ENCODE data around the gene EMC9.

Gene EMC9

GRCh38 chr14:24116128-24116814 is 25.1 kb downstream of the EMC9 start:
- Histone ChIP-seq H3K4me2 (ENCODE audit: insufficient read depth, low read length) (peak overlapping the region; percentile 93), H4K20me1 (ENCODE audit: insufficient read depth, low read length) (no peaks in the 10 kb centered on the region), H3K27ac (ENCODE audit: low read length) (no peak overlapping the region; the same call in 1 of the 2 replicates), H3K9me3 (ENCODE audit: insufficient read depth, low read length, severe bottlenecking) (no peaks in the 10 kb centered on the region), H3K27me3 (ENCODE audit: insufficient read depth, low read length, poor library complexity) (no peaks in the 10 kb centered on the region), H3K36me3 (ENCODE audit: insufficient read depth, low read length) (peaks cover 46% of the 10 kb centered on the region), H3K79me2 (ENCODE audit: insufficient read depth, low read length) (peaks cover 22% of the 10 kb centered on the region), H2AFZ (ENCODE audit: low read depth, low read length) (no peak overlapping the region), H3K4me1 (ENCODE audit: insufficient read depth, low read length) (peaks cover 23% of the 10 kb centered on the region), H3K4me3 (ENCODE audit: low read depth in 1 of 2, low read length in 2 of 2) (peak overlapping the region in 1 of 2 experiments; percentile 63; a peak in 3 of 4 replicates), H3K9ac (ENCODE audit: low read depth, low read length) (peak overlapping the region; percentile 76)
- no peak for DNase-seq
- TF ChIP-seq EZH2 (IDR thresholded peaks at IDR 0.05; ENCODE audit: borderline replicate concordance, low read depth, low read length, severe bottlenecking) (no peak), CTCF (IDR thresholded peaks at IDR 0.05; ENCODE audit: borderline replicate concordance, extremely low read depth, low read length, poor library complexity, severe bottlenecking) (no peak)
- ATAC-seq (ENCODE audit: insufficient read depth, low read depth), result no peak

- H4K20me1 ChIP-seq (ENCODE audit: insufficient read depth, low read length), result no peaks in the 10 kb centered on the region
- peak overlapping the region; percentile 76 for H3K9ac ChIP-seq (ENCODE audit: low read depth, low read length)
- peak overlapping the region; percentile 100 for H3K27ac ChIP-seq (ENCODE audit: low read length)
- no peak for TF ChIP-seq CTCF (IDR thresholded peaks at IDR 0.05; ENCODE audit: borderline replicate concordance, extremely low read depth, low read length, poor library complexity, severe bottlenecking)
- no peak for TF ChIP-seq EZH2 (IDR thresholded peaks at IDR 0.05; ENCODE audit: borderline replicate concordance, low read depth, low read length, severe bottlenecking)
- peak overlapping the region; percentile 28 to 63 for H3K4me3 ChIP-seq (ENCODE audit: low read depth in 1 of 2, low read length in 2 of 2)
- peaks cover 22% of the 10 kb centered on the region for H3K79me2 ChIP-seq (ENCODE audit: insufficient read depth, low read length)
- H3K4me1 ChIP-seq (ENCODE audit: insufficient read depth, low read length), result peaks cover 23% of the 10 kb centered on the region
- no peaks in the 10 kb centered on the region for H3K27me3 ChIP-seq (ENCODE audit: insufficient read depth, low read length, poor library complexity)
- ATAC-seq (ENCODE audit: insufficient read depth, low read depth), result no peak
- peak overlapping the region; percentile 93 for H3K4me2 ChIP-seq (ENCODE audit: insufficient read depth, low read length)
- peak overlapping the region; percentile 85 for H2AFZ ChIP-seq (ENCODE audit: low read depth, low read length)
- no peak for DNase-seq
- H3K36me3 ChIP-seq (ENCODE audit: insufficient read depth, low read length), result peaks cover 39% of the 10 kb centered on the region
- H3K9me3 ChIP-seq (ENCODE audit: insufficient read depth, low read length, severe bottlenecking), result no peaks in the 10 kb centered on the region
Observed at GRCh38 chr14:24115422-24116127, 25.8 kb downstream of the EMC9 start.

- peaks cover 36% of the 10 kb centered on the region for H3K36me3 ChIP-seq (ENCODE audit: insufficient read depth, low read length)
- no peaks in the 10 kb centered on the region for H3K9me3 ChIP-seq (ENCODE audit: insufficient read depth, low read length, severe bottlenecking)
- H3K4me3 ChIP-seq (ENCODE audit: low read depth in 1 of 2, low read length in 2 of 2), result peak within 1 kb of the TSS; percentile 28 to 63
- no peaks in the 10 kb centered on the region for H4K20me1 ChIP-seq (ENCODE audit: insufficient read depth, low read length)
- TF ChIP-seq CTCF (IDR thresholded peaks at IDR 0.05; ENCODE audit: borderline replicate concordance, extremely low read depth, low read length, poor library complexity, severe bottlenecking), result no peak
- no peak for TF ChIP-seq EZH2 (IDR thresholded peaks at IDR 0.05; ENCODE audit: borderline replicate concordance, low read depth, low read length, severe bottlenecking)
- peak within 1 kb of the TSS; percentile 100 for H3K27ac ChIP-seq (ENCODE audit: low read length)
- H3K4me1 ChIP-seq (ENCODE audit: insufficient read depth, low read length), result peaks cover 23% of the 10 kb centered on the region
- H2AFZ ChIP-seq (ENCODE audit: low read depth, low read length), result peak within 1 kb of the TSS; percentile 98
- no peaks in the 10 kb centered on the region for H3K27me3 ChIP-seq (ENCODE audit: insufficient read depth, low read length, poor library complexity)
- peak within 1 kb of the TSS; percentile 93 for H3K4me2 ChIP-seq (ENCODE audit: insufficient read depth, low read length)
- peaks cover 22% of the 10 kb centered on the region for H3K79me2 ChIP-seq (ENCODE audit: insufficient read depth, low read length)
- DNase-seq (peak; percentile 99), ATAC-seq (ENCODE audit: insufficient read depth, low read depth) (peak; percentile 87)
- peak within 1 kb of the TSS; percentile 76 for H3K9ac ChIP-seq (ENCODE audit: low read depth, low read length)
Observed at GRCh38 chr14:24114532-24115421, 26.6 kb downstream of the EMC9 start, which contains the start of the genes DCAF11 and NRL. Gene DCAF11, plus strand, starts transcription at chr14:24114777. Its CDS starts 818 bp downstream, at chr14:24115595. Gene NRL, minus strand, starts transcription at chr14:24114949. Its CDS starts 32,101 bp downstream, at chr14:24082848.

Data from DND-41 (cell line).